Skin of body (tissue), 2 donors: ENCODE measurements around the gene TTC28. TPM values are rescaled to one million over a fixed set of nuclear protein-coding genes. Genes with fewer than 3 reads are reported as not detected.
"Not testable (repeated sequence)": the region's sequence is repeated elsewhere in the genome, so short reads cannot be mapped to it uniquely, and the experiment has no call there.

Experiments used
- DNase-seq: peaks from one replicate; lab custom pipeline; 2025; lab: John Stamatoyannopoulos, UW
- total RNA-seq: library from RNA; depleted of rRNA; stranded (reverse); fragments of >200 nt; gene quantifications from one replicate; pipeline ENCODE4 v1.2.3, GENCODE V29; 2014

The TTC28 gene
- total RNA-seq, 1 donor from 2014 or later, result 29.0 TPM

DNA sequence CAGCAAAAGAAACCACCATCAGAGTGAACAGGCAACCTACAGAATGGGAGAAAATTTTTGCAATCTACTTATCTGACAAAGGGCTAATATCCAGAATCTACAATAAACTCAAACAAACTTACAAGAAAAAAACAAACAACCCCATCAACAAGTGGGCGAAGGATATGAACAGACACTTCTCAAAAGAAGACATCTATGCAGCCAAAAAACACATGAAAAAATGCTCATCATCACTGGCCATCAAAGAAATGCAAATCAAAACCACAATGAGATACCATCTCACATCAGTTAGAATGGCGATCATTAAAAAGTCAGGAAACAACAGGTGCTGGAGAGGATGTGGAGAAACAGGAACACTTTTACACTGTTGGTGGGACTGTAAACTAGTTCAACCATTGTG lies 188.4 kb downstream of the TTC28 start:
- not testable (repeated sequence) for DNase-seq

DNA sequence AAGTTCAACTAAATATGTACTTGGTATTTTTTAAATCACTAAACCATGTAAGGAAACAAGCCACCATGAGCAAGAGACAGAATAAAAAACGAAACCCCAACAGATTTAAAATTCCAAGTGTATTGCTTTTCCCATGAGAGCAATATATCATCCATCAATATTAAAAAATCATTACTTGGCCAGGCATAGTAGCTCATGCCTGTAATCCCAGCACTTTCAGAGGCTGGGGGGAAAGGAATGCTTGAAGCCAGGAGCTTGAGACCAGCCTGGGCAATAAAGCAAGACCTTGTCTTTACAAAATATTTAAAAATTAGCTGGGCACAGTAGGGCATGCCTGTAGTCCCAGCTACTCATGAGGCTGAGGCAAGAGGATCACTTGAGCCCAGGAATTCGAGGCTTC lies 190.8 kb downstream of the TTC28 start:
- no peak for DNase-seq

DNA sequence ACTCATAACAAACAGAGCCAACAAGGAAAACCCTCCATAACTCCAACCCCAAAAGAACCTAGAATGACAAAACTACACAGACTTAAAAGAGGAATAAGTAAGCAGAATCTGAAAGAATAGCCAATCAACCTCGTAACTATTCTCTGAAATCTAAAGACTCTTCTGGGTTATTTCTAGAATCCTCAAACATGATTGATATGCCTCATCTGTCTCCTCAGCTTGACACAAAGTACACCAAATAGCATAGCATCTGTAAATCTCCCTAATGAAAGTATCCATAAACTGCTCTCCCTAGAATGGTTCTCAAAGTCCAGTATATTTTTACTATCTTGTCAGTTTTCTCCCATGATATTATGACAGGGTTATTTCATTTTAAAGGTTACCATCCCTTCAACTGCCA lies 195.0 kb downstream of the TTC28 start:
- no peak for DNase-seq

DNA sequence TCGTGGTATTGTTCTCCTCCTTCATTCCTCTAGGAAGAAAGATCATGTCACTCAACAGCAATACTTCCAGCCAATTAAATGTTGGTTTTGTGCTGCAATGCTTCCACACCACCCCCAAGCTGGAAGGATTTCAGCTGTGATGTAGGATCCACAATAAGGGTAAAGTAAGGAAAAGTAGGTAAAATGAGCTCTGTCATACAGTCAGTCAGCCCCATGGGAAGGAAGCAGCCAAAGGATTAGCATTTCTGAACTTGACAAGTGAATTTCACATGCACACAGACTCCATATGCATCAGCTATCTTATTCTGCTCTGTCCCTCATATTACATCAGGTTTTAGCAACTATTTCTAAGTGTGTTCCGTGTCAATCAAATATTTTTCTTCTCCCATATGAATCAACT lies 197.9 kb downstream of the TTC28 start:
- no peak for DNase-seq

DNA sequence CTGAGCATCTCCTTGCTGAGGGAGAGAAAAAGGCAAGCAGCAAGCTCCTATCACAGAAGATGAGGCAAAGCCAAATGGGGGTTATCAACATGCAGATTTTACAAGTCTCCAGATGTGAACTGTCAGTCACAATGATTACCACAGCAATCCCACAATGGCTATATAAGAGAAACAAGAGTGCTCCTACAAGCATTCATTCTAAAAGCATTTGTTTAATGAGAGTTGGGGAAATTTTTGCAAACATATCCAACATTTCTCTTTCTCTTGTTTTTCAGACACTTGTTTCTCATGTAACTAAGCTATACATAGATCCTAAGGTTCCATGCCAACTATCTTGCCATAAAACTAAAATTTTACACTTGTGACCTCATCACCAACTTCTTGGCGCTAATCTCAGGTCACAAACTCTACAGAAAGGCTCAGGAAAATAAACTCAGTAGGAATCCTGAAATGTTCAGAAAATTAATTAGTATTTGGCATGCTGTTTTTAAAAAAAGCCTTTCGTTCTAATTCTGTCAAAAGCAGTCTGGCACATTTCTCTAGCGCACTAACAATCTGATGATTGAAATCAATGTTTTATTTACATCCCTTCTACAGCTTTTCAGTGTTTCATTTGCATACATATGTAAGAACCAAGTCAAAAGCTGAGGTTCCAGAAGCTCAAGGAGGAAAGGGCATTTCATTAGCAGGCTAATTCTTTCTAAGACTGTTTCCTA lies 199.5 kb downstream of the TTC28 start:
- peak; percentile 59 for DNase-seq

DNA sequence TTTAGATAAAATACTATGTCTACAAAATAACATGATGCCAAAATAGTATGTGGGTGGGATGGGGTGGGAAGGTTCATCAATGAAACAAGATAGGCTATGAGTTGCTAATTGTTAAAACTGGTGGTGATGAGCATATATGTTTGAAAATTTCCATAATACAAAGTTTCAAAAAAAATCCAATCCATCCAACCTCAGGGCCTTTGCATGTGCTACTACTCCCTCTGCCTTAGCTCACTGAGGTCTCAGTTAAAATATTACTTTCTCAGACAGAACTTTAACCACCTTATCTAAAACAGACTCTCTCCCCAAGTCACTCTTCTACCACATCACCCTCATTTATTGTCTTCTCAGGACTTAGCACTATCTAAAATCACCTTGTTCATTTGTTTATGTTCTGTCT lies 201.1 kb downstream of the TTC28 start:
- no peak for DNase-seq

DNA sequence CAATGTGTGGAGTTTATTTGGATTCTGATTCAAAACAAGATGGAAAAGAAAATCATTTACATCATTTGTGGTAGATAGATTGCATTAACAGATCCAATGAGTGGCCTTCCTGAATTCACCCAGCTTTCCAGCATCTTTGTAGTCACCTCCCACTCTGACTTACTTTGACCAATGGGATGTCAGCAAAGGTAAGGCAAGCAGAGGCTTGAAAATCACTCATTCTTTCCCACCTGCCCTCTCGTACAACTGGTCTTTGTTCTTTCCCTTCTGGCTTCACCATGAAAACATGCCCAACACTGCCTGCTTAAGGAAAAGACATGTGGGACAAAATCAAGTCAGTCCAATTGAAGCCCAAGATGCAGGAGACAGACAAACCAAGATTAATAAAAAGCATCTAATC lies 202.1 kb downstream of the TTC28 start:
- no peak for DNase-seq

DNA sequence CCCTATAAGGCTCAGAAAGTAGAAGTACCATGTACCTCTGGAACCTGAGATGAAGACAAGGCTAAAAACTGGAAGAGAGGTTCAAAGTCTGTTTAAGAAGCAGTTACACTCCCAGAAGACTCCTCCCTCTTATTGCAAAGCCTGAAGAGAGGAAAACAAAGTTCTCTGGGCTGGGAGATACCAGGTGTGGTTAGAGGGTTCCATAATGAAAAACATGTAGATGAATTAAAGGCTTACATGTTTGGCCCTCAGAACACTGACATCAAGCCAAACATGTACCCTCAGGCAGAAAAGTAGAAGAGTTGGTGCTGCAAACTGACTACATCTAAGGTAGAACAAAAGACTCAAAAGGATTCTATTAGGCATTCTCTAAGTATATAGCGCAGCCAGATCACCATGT lies 205.3 kb downstream of the TTC28 start:
- no peak for DNase-seq

DNA sequence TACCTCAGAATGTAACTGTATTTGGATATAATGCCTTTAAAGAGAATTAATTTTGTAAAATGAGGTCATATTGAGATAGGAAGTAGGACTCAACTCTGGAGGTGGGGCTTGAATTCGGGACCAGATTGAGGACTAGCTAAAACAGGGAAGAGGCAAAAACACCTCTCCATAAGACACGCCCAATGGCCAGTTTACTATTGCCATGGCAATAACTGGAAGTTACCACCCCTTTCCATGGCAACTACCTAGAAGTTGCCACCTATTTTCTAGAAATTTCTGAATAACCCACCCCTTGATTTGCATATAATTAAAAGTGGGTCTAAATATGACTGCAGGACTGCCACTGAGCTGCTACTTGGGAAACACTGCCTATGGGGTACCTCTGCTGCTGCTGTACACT lies 206.4 kb downstream of the TTC28 start:
- DNase-seq, result no peak

DNA sequence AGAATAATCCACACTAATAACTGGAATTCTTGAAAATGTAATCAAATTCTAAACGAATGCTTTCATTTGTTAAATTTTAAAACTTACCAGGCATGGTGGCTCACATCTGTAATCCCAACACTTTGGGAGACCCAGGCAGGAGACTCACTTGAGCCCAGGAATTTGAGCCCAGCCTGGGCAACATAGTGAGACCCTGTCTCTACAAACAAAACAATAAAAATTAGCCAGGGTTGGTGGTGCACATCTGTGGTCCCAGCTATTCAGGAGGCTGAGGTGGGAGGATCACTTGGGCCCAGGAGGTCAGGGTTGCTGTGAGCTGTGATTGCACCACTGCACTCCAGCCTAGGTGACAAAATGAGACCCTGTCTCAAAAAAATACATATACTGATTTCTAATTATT lies 212.6 kb downstream of the TTC28 start:
- DNase-seq, result not testable (repeated sequence)

DNA sequence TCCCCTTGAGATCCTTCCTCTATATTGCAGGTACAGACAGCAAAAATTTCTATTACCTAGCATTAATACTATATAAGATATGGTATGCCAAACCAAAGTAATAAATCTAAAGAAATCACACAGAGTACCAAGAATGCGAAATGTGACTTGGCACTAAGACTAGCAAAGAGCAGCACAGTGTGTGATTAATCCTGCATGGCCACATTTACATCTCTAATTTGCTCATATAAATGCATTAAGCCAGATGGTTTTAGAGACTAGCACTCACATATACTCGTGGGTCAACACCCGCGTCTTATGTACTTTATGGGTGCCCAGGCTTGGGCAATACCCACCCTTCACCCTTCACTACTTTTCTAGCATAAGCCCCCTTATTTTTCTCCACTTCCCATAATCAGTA lies 213.2 kb downstream of the TTC28 start:
- no peak for DNase-seq

DNA sequence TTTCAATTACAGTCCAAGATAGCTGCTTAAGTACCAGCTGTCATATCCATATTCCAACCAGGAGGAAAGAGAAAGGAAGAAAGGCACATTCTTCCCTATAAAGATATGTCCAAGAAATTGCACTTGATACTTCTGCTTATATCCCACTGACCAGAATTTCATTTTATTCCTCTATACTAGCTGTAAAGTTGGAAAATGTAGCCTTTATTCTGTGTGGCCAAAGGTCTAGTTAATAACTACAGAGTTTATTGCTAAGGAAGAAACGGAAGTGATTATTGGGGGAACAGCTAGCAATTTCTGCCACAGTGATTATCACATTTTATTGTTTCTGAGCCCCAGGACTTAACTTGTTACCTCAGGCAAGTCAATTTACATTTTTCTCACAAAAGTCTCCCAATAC lies 213.8 kb downstream of the TTC28 start:
- no peak for DNase-seq

DNA sequence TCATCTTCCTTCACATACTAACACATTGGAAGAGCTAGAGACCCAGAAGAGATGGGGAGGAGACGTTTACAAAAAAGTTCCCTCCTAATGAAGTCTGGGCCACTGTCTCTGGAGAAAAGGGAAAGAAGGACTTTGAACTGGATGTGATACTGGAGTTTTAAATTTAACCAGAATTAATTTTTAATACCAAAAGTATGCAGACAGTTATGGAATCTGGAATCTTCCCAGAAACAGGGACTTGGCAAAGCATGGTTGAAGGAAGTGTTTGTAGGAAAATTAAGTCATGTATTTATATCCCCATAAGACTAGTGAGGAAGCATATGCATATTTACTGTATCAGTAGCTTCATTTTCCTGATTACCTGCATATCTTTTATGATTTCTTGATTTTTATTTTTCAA lies 215.5 kb downstream of the TTC28 start:
- peak; percentile 27 for DNase-seq

DNA sequence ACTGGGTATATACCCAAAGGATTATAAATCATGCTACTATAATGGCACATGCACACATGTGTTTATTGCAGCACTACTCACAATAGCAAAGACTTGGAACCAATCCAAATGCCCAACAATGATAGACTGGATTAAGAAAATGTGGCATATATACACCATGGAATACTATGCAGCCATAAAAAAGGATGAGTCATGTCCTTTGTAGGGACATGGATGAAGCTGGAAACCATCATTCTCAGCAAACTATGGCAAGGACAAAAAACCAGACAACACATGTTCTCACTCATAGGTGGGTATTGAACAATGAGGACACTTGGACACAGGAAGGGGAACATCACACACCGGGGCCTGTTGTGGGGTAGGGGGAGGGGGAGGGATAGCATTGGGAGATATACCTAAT lies 216.2 kb downstream of the TTC28 start:
- DNase-seq, result not testable (repeated sequence)

DNA sequence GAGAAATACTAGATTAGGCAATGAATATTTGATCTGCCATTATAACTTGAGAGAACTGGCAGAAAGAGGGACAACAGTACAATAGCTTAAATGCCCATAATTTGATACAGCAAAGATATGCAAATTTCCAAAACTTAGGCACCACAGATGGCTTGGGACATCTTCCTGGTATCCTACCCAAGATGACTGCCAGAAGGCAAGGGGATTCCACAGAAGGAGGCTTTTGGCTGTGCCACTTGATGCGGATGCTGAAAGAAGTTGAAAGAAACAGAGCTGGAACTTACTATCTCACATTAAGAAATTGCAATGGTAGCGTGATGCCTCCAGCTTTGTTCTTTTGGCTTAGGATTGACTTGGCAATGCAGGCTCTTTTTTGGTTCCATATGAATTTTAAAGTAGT lies 216.7 kb downstream of the TTC28 start:
- DNase-seq, result no peak

DNA sequence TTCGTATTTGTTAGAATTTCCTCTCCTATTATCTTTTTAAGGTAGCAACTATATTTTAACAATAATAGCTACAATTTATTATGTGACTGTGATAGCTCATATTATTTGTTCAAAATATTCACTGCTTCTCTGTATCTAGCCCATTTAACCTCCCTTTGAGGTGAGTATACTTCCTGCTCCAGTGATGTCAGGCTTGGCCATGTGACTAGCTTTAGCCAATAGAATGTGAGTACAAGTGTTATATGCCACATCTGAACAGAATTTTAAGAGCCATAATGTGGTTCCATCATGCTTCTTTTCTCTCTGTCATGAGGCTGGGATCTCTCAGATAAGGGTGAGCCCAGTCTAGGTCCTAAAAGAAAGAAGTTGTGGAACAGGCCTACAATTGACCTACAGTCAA lies 217.6 kb downstream of the TTC28 start:
- no peak for DNase-seq

DNA sequence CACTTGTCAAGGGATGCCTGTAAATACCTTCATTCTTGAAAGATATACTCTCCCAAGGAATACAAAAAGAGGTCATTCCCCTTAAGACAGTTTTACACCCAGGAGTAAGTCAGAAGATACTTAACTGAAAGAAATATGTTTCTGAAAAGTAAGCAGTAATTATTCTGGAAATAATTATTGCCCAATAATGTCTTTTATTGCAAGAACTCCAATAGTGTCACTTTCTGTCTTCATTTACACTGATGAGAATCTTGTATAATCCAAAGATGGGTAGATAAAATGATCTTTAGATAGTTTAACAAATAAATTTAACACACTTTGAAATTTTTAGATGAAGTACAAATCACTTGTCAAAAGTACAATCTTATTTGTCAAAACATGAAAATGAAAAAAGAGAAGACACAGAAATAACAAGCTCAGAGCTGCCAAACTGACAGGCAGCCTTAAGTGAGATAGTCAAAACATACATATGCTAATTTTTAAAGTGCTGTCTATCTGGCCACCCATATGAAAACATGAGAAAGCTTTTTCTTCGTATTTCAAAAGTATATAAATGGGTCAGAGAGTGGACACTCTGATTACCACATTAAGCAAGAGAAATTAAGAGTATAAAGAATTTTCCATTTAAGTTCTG lies 225.1 kb downstream of the TTC28 start:
- DNase-seq, result no peak

DNA sequence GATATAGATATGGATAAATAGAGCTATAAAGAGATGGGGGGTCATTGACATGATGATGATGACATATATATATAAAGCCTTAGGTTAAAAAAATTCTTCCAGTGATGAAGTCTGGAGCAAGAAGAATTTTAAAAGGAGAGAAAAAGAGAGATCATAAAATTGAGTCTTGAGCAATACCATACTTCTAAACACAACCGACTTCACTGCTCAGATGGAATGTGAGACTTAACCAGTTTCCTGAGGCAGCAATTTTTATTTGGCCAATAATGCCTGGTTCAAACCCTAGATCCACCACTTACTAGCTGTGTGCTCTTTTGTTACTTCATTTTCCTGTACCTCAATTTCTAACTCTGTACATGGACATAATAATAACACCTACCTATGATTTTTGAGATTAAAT lies 229.5 kb downstream of the TTC28 start:
- no peak for DNase-seq

DNA sequence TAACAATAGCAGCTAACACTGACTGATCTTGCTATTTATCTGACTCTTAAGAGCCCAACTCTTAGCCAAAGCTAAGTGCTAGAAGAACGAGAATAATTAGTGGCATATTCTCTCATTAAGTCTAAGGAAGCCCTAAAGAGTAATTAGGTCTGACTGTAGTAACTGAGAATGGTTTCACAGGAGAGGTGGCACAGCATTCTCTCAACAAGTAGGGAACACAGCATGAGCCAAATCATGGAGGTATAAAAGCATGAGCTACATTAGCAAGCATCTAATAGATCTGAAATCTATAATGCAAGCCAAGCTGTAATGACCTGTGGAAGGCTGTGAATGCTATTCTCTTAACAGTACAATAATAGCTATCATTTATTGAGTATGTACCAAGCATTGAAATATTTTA lies 230.6 kb downstream of the TTC28 start:
- DNase-seq, result no peak

DNA sequence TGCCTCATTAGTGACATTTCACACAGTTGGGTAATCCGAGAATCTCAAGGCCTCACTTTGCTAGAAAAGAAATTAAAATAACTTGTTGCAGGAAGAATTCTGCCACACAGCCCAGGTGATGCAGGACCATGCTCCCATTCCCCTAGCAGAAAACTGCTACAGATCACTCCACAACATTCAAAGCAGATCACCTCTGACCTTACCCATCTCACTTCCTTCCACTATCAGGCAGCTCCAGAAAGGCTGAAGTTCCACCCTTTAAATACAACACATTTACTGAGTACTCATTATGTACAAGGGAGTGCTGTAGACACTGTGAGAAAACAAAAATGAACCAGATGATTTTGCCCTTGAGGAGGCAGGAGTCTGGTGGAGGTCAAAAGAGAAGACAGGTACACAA lies 231.0 kb downstream of the TTC28 start:
- DNase-seq, result no peak

DNA sequence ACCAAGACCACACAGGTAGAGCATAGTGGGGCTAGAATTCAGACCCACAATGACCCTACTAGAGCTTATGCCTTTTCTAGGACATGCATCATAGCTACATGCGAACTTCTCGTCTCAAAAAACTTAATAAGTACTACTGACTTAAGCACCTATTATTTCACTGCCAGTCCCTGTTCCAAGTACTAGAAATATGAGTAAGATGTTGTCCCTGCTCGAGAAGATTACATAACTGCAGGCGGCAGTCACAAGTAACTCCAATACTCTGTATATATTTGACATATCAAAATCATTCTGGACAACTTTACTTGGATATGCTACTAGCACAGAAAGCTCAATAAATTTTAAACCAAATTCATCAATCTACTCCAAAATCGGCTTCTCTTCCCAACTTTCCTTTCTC lies 235.0 kb downstream of the TTC28 start:
- DNase-seq, result no peak

DNA sequence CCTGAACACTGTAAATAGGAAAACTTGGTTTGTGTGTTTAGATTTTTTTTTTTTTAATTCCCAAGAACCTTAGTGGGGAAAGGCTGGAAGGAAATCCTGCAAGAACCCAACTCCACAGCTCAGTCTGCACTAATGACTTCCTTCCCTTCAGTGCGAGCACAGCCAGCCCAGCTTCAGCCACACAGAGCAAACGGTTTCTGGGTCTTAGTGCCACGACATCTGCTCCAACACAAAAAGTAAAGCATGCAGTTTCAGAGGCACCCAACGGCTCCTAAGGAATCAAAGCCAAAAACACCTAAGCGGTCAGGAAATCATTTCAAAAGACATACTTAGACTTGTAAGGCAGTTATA lies 236.1 kb downstream of the TTC28 start:
- DNase-seq, result peak; percentile 93

DNA sequence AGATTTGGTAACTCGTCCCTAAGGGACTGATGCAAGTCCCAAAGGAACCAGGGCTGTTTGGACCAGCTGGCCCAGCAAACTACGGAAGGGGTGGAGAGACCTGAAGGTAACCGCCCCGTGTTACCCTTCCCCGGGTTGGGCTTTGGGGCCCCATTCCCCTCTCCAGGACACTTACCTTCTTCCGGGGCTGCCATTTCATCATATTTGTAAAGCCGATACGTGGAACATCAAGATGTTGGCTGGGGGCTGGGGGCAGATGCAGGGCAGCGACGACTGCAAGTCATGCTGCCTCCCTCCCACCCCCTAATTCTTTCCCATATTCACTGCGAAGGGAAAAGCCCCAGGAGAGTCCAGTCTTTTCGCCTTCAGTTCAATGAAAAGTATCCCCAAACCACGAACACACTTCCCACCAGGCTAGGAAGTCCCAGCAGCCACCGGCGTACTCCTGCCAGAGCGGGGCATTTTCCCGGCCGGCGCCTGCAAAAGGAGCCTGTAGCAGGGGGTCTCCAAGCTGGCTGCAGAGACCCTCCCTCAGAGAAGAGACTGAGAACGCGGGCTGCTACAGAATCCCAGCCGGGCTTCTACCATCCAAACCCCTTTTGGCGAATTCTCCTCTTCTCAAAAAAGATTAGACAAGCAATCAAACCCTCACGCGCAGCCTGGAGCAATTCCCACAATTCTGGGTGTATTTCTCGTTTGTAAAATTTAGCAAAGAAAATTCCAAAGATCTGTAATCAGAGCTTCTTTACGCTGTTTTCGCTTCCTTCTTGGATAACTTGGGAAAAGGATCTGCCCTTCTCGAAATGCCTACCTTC lies 236.7 kb downstream of the TTC28 start:
- peak; percentile 58 for DNase-seq
